Measurements from ENCODE around the gene EBF3.

Gene EBF3

DNA sequence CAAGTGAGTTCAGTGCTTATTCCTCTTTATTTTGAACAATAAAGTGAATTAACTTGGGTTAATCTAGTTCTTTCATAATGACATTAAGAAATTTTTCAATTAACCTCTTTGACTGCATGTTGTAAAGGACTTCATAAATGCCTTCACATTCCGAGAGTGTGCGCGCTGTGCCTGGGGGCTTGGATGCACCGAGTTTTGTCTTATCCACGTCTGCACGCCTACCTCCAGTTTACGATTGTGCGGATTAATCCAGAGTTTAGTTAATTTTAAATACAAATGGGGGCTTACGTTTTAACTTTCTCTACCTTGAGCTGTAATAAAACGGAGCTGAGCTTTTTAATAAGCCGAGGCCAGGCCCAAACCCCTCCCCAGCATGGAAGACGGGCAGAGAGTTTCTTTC is 120.4 kb downstream of the EBF3 start:
- no peak overlapping the region for H3K9ac ChIP-seq (ENCODE audit: low read depth, low read length)
- peaks cover 9% of the 10 kb centered on the region for H3K4me1 ChIP-seq (ENCODE audit: control insufficient read depth, insufficient read depth, low read length)
- no peaks in the 10 kb centered on the region for H3K9me3 ChIP-seq (ENCODE audit: control insufficient read depth, insufficient read depth, low read length)
- no peaks in the 10 kb centered on the region for H3K36me3 ChIP-seq (ENCODE audit: control insufficient read depth, insufficient read depth, low read length)
- no peak overlapping the region for H3K27ac ChIP-seq (ENCODE audit: low read depth, low read length)
- no peaks in the 10 kb centered on the region for H3K27me3 ChIP-seq (ENCODE audit: control insufficient read depth, insufficient read depth, low read length)
- H3K4me3 ChIP-seq (ENCODE audit: low read depth, low read length): no peak overlapping the region

DNA sequence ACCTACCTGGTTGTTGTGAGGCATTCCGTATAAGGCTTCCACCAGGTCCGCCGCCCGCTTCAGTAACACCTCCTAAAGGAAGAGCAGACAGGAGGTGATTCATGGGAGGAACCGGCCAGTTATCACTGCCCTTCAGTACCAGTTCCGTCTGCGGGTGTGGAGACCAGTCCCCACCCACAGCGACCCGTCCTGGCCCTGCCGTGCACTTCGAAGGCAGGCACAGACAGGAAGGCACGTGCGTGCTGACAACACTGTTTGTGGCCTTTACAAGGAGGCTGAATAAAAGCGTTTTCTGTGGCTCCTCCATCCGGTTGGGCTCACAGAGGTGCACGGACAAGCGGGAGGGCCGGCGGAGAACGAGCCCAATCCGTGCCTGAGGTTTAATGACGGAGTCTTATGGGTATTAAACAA is 120.9 kb downstream of the EBF3 start:
- Histone ChIP-seq H3K36me3 (ENCODE audit: control insufficient read depth, insufficient read depth, low read length) (no peaks in the 10 kb centered on the region), H3K27me3 (ENCODE audit: control insufficient read depth, insufficient read depth, low read length) (no peaks in the 10 kb centered on the region), H3K9ac (ENCODE audit: low read depth, low read length) (no peak overlapping the region), H3K9me3 (ENCODE audit: control insufficient read depth, insufficient read depth, low read length) (no peaks in the 10 kb centered on the region), H3K4me1 (ENCODE audit: control insufficient read depth, insufficient read depth, low read length) (peaks cover 9% of the 10 kb centered on the region), H3K27ac (ENCODE audit: low read depth, low read length) (no peak overlapping the region), H3K4me3 (ENCODE audit: low read depth, low read length) (no peak overlapping the region)

DNA sequence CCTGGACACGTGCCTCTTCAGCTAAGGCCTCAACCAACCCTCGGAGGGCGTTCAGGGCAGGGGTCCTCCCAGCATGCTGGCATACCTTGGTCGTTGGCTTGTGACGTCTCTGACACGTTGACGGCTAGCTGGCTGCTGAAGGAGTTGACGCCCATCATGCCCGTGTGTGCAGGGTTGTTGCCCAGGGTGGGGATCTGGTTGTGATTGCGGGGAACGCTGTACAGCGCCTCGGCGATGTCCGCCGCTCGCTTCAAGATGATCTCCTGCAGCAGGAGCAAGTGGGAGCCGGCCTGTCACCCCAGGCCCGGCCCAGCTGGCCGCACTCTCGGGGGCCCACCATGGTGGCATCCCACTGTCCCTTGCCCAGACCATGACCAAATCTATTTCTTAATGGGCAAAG is 122.0 kb downstream of the EBF3 start:
- Histone ChIP-seq H3K27me3 (ENCODE audit: control insufficient read depth, insufficient read depth, low read length) (no peaks in the 10 kb centered on the region), H3K4me3 (ENCODE audit: low read depth, low read length) (no peak overlapping the region), H3K4me1 (ENCODE audit: control insufficient read depth, insufficient read depth, low read length) (peaks cover 9% of the 10 kb centered on the region; the same call in 1 of the 2 replicates), H3K9me3 (ENCODE audit: control insufficient read depth, insufficient read depth, low read length) (no peaks in the 10 kb centered on the region), H3K36me3 (ENCODE audit: control insufficient read depth, insufficient read depth, low read length) (no peaks in the 10 kb centered on the region), H3K27ac (ENCODE audit: low read depth, low read length) (no peak overlapping the region), H3K9ac (ENCODE audit: low read depth, low read length) (no peak overlapping the region)

DNA sequence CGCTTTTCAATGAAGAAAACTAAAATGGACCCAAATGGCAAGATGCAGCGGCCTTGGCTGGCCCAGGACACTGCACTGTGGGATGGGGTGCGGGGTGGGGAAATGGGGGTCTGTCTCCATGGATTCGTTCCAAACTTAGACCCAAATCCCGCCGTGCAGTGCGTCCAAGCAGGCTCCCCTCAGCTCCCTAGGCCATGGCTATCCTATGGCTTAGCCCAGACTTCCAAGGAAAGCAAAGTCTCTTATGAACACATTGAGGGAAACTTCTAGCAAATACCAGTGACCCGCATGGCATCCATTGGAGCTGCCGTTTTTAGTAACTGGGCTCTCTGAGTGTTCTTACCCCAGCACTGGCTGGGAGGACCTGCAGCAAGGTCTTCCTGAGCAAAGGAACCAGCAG is 122.5 kb downstream of the EBF3 start:
- Histone ChIP-seq H3K36me3 (ENCODE audit: control insufficient read depth, insufficient read depth, low read length) (no peaks in the 10 kb centered on the region), H3K4me3 (ENCODE audit: low read depth, low read length) (no peak overlapping the region), H3K4me1 (ENCODE audit: control insufficient read depth, insufficient read depth, low read length) (peaks cover 6% of the 10 kb centered on the region; the same call in 1 of the 2 replicates), H3K9me3 (ENCODE audit: control insufficient read depth, insufficient read depth, low read length) (no peaks in the 10 kb centered on the region), H3K27me3 (ENCODE audit: control insufficient read depth, insufficient read depth, low read length) (no peaks in the 10 kb centered on the region), H3K27ac (ENCODE audit: low read depth, low read length) (no peak overlapping the region), H3K9ac (ENCODE audit: low read depth, low read length) (no peak overlapping the region)

DNA sequence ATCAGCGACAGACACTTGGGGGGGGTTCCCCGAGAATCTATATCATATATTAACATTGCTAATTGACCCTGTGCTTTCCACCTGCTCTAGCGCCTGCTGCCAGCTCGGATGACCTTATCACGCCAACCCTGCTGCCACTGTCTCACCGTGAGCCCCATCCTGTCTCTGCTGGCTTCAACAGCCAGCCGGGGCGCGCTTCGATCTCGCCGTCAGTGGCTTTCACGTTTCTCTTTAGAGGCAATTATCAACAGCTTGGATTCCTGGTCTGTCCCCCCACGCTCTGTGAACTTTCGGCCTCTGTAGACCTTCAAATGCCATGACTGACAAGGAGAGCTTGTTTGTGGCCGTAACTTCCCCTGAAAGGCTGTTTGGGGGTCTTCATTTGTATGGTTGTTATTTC is 123.0 kb downstream of the EBF3 start:
- no peak overlapping the region for H3K27ac ChIP-seq (ENCODE audit: low read depth, low read length)
- H3K9ac ChIP-seq (ENCODE audit: low read depth, low read length): no peak overlapping the region
- no peaks in the 10 kb centered on the region for H3K27me3 ChIP-seq (ENCODE audit: control insufficient read depth, insufficient read depth, low read length)
- no peak overlapping the region for H3K4me3 ChIP-seq (ENCODE audit: low read depth, low read length)
- H3K36me3 ChIP-seq (ENCODE audit: control insufficient read depth, insufficient read depth, low read length): no peaks in the 10 kb centered on the region
- no peaks in the 10 kb centered on the region for H3K9me3 ChIP-seq (ENCODE audit: control insufficient read depth, insufficient read depth, low read length)
- H3K4me1 ChIP-seq (ENCODE audit: control insufficient read depth, insufficient read depth, low read length): peaks cover 6% of the 10 kb centered on the region; the same call in 1 of the 2 replicates

DNA sequence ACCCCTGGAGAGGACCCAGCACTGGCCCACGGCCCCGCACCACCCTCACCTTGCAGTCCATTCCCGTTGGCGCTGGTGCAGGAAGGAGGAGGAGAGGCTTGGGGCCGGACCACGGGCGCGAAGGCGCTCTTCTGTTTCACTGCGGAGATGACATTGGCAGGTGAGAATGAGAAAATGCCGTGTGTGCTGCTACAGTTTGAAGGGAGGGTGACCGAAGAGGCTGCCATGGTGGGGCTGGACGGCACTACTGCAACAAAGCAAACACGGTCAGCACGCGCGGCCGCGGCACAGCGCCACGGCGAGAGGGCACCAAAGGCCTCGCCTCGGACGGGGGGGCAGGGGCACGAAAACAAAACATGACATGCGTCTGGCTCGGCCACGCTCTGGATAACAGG is 123.9 kb downstream of the EBF3 start:
- Histone ChIP-seq H3K4me1 (ENCODE audit: control insufficient read depth, insufficient read depth, low read length) (peaks cover 3% of the 10 kb centered on the region; the same call in 1 of the 2 replicates), H3K9ac (ENCODE audit: low read depth, low read length) (no peak overlapping the region), H3K36me3 (ENCODE audit: control insufficient read depth, insufficient read depth, low read length) (no peaks in the 10 kb centered on the region), H3K27ac (ENCODE audit: low read depth, low read length) (no peak overlapping the region), H3K27me3 (ENCODE audit: control insufficient read depth, insufficient read depth, low read length) (no peaks in the 10 kb centered on the region), H3K9me3 (ENCODE audit: control insufficient read depth, insufficient read depth, low read length) (no peaks in the 10 kb centered on the region), H3K4me3 (ENCODE audit: low read depth, low read length) (no peak overlapping the region)

DNA sequence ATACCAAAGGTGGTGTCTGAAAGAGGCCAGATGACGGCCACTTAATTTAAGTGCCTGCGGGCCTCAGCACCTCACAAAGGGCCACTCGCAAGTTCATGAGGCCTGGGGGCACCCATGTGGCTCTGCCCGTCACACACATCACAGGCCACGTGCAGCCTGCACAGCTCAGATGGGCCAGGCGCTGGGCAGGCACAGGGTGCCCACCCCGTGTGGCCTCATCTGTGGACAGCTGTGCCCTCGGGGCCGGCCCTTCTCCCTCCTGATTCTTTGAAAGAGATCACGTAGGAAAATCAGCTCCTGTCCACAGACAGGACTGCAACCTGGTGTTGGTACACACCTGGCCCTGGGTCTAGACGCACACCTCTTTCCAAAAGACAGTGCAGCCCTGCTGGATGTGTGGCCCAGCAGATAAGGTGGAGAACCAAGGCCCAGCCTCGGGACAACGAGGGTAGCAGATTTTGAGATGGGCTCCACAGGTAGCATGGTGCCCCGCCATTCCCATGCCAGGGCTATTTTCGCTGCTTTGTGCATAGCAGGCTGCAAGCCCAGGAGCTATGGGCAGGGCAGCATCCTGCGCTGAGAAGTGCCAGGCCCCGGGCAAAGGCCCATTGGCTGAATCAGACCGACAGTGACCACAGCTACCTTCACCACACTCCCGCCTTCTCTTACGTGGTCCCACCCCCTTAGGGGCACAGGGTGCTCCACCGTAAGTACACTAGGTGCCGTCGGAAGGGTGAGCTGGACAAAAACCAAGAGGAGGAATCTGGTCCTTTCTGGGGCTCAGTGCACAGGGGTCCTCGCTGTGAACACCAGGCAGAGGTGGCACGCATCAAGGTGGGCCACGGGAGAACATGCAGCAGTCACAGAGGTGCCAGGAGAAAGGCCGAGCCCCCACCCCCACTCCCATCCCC is 124.5 kb downstream of the EBF3 start:
- Histone ChIP-seq H3K36me3 (ENCODE audit: control insufficient read depth, insufficient read depth, low read length) (no peaks in the 10 kb centered on the region), H3K4me1 (ENCODE audit: control insufficient read depth, insufficient read depth, low read length) (no peaks in the 10 kb centered on the region), H3K4me3 (ENCODE audit: low read depth, low read length) (no peak overlapping the region), H3K9ac (ENCODE audit: low read depth, low read length) (no peak overlapping the region), H3K9me3 (ENCODE audit: control insufficient read depth, insufficient read depth, low read length) (no peaks in the 10 kb centered on the region), H3K27me3 (ENCODE audit: control insufficient read depth, insufficient read depth, low read length) (no peaks in the 10 kb centered on the region), H3K27ac (ENCODE audit: low read depth, low read length) (no peak overlapping the region)

DNA sequence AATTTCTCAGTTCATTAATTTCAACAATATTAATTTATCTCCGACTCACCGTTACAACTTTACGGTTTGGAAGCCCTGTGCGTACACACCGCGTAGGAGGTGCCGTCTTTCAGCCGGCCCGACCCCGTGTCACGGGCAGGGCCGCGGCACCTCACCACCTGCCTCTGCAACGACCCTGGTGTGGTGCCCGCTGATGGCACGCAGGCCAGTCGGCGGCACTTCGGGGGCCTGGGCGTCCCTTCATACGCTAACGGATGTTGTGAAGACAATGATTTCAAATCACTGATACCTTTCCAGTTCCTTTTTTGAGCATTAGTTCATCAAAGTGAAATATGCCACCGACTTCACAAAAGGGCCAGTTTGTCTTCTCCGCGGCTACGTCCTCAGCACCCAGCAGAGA is 125.3 kb downstream of the EBF3 start:
- H3K4me1 ChIP-seq (ENCODE audit: control insufficient read depth, insufficient read depth, low read length): no peaks in the 10 kb centered on the region
- no peaks in the 10 kb centered on the region for H3K27me3 ChIP-seq (ENCODE audit: control insufficient read depth, insufficient read depth, low read length)
- no peak overlapping the region for H3K27ac ChIP-seq (ENCODE audit: low read depth, low read length)
- no peak overlapping the region for H3K9ac ChIP-seq (ENCODE audit: low read depth, low read length)
- no peaks in the 10 kb centered on the region for H3K36me3 ChIP-seq (ENCODE audit: control insufficient read depth, insufficient read depth, low read length)
- no peak overlapping the region for H3K4me3 ChIP-seq (ENCODE audit: low read depth, low read length)
- H3K9me3 ChIP-seq (ENCODE audit: control insufficient read depth, insufficient read depth, low read length): no peaks in the 10 kb centered on the region

DNA sequence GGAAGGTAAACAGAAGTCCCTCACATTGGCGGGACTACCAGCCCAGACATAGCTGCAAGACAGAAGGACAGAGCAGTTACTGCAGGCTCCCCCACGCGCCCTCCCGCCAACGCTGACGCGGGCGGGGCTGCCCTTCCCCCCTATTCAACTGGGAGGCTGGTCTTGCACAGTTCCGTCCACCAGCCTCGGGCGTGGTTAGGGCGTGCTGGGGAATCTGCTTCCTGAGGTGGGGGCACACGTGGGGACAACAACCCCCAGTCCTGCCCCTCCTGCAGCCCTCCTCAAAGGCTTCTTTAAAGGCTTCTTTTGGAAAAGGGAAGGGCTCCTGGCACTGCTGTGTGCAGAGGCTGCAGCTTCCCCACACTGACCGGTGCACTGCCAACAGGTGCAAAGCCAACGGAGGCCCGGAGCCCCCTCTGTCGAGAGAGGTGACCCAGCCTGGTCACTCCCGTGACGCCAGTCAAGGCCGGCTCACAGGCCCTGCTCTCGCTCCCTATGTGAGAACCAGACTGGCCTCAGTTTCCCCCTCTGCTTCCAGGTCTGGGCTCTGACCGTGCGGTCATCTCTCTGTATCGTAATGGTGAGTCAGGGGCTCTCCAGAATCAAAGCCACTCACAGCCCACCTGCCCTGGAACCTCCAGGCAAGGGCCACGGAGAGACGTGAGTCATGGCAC is 126.0 kb downstream of the EBF3 start:
- Histone ChIP-seq H3K9ac (ENCODE audit: low read depth, low read length) (no peak overlapping the region), H3K4me3 (ENCODE audit: low read depth, low read length) (no peak overlapping the region), H3K27ac (ENCODE audit: low read depth, low read length) (no peak overlapping the region), H3K36me3 (ENCODE audit: control insufficient read depth, insufficient read depth, low read length) (no peaks in the 10 kb centered on the region), H3K9me3 (ENCODE audit: control insufficient read depth, insufficient read depth, low read length) (no peaks in the 10 kb centered on the region), H3K27me3 (ENCODE audit: control insufficient read depth, insufficient read depth, low read length) (no peaks in the 10 kb centered on the region), H3K4me1 (ENCODE audit: control insufficient read depth, insufficient read depth, low read length) (no peaks in the 10 kb centered on the region)

DNA sequence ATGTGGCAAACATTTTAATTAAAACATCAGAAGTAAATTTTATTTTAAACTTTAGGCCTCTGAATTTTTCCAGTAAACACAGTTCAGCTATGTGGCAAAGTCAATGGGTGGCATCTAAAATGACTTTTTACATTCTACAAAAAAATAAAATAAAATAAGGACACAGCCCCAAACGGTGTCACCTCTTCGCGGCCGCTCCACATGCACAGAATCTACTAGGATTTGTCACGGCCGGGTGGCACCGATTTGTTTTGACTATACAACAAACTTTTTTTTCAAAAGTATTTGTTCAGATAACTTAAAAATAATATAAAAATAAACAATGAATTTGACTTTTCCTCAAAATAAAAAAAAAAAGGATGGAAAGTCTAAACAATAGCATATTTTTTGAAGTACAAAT is 127.8 kb downstream of the EBF3 start:
- Histone ChIP-seq H3K27ac (ENCODE audit: low read depth, low read length) (no peak overlapping the region), H3K36me3 (ENCODE audit: control insufficient read depth, insufficient read depth, low read length) (no peaks in the 10 kb centered on the region), H3K9me3 (ENCODE audit: control insufficient read depth, insufficient read depth, low read length) (no peaks in the 10 kb centered on the region), H3K9ac (ENCODE audit: low read depth, low read length) (no peak overlapping the region), H3K4me1 (ENCODE audit: control insufficient read depth, insufficient read depth, low read length) (no peaks in the 10 kb centered on the region), H3K27me3 (ENCODE audit: control insufficient read depth, insufficient read depth, low read length) (no peaks in the 10 kb centered on the region), H3K4me3 (ENCODE audit: low read depth, low read length) (no peak overlapping the region)

DNA sequence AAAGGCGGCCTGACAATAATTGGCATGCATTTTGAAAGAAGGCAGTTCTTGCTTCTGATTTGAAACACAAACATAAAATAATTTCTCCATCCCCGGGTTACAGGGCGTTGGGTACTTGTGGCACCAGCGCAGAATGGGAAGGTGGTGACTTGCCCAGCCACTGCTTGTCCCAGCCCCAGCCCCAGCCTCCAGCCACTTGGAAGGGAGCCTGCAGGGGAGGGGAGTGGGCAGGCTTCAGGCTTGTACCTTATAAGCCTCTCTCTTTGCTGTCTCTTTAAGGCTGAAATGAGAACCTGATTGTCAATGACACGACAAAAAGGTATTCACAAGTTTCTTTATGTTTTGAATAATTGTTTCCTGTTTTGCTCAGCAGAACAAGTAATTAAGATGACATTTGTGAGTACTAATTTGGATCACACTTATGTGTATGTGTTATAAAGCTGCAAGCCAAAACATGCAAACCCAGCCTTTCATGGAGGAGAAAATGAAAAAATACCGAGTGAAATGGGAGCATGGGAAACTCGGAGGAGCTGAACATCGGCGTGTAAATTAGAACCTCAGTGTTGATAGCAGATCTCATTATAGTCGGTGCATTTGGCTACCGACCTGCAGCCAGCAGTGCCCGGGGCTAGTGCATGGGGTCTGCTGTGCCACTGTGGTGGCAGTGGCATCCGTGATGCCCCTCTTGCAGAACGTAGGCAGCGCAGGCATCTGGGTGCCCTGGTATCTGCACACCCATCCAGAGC is 129.9 kb downstream of the EBF3 start:
- no peaks in the 10 kb centered on the region for H3K36me3 ChIP-seq (ENCODE audit: control insufficient read depth, insufficient read depth, low read length)
- no peak overlapping the region for H3K4me3 ChIP-seq (ENCODE audit: low read depth, low read length)
- H3K9me3 ChIP-seq (ENCODE audit: control insufficient read depth, insufficient read depth, low read length): no peaks in the 10 kb centered on the region
- no peak overlapping the region for H3K27ac ChIP-seq (ENCODE audit: low read depth, low read length)
- H3K27me3 ChIP-seq (ENCODE audit: control insufficient read depth, insufficient read depth, low read length): no peaks in the 10 kb centered on the region
- H3K4me1 ChIP-seq (ENCODE audit: control insufficient read depth, insufficient read depth, low read length): no peaks in the 10 kb centered on the region
- H3K9ac ChIP-seq (ENCODE audit: low read depth, low read length): no peak overlapping the region
